Ovary (tissue), 3 donors: ENCODE results near the gene PRCD.

Experiments used
- CTCF ChIP-seq, 3 donors: fragments of 450-650 bp in 2 of 3; fragments of 200-600 bp in 1 of 3; IDR thresholded peaks; one replicate each; pipeline versions ENCODE4 v1.5.1 to v1.8.0; 2016 to 2022; ENCODE audit warnings: antibody characterized with exemption in 3 of 3, mild to moderate bottlenecking in 1 of 3
- EP300 ChIP-seq: sonication (generic); formaldehyde crosslinking; IDR thresholded peaks from one replicate; pipeline ENCODE4 v1.6.1; 2017; ENCODE audit warnings: antibody characterized with exemption
- POLR2A ChIP-seq: fragments of 450-650 bp; IDR thresholded peaks from one replicate; pipeline ENCODE4 v1.6.1; 2017; ENCODE audit warnings: antibody characterized with exemption, mild to moderate bottlenecking, moderate library complexity
- donor health status: DM: no; HTN: no; CAD: no.

- TF ChIP-seq EP300 (no peak), POLR2A (no peak), CTCF (IDR thresholded peaks at IDR 0.05) (no peak)
Observed at GRCh38 chr17:76553178-76553908, 13.5 kb downstream of the PRCD start.
